Hepatocyte (in vitro differentiated cells): ENCODE data around the gene ROS1. TPM values are rescaled to one million over a fixed set of nuclear protein-coding genes. Genes with fewer than 3 reads are reported as not detected.
A peak's percentile ranks its signal among the peaks of the same experiment; 100 is the strongest.

Experiments used
- DNase-seq: peaks from one replicate; pipeline ENCODE4 v3.0.0-alpha.2; 2016; ENCODE audit warnings: low spot score
- H2AFZ ChIP-seq: fragments of 200-600 bp; sonication (generic); 2 replicates; pipeline ENCODE4 v1.6.0; 2016; ENCODE audit warnings: antibody characterized with exemption, mild to moderate bottlenecking
- H3K27ac ChIP-seq: fragments of 200-600 bp; sonication (generic); 2 replicates; pipeline ENCODE4 v1.5.1; 2016; ENCODE audit warnings: mild to moderate bottlenecking
- H3K27me3 ChIP-seq: fragments of 200-600 bp; sonication (generic); 2 replicates; pipeline ENCODE4 v1.6.1; 2016
- H3K36me3 ChIP-seq: fragments of 200-600 bp; sonication (generic); replicated peaks from 2 replicates; pipeline ENCODE4 v1.5.1; 2016; ENCODE audit warnings: low read depth; ENCODE audit not compliant: insufficient read depth
- H3K4me1 ChIP-seq: fragments of 200-600 bp; sonication (generic); 2 replicates; pipeline ENCODE4 v1.5.1; 2016; ENCODE audit warnings: mild to moderate bottlenecking, moderate library complexity; ENCODE audit not compliant: insufficient read depth
- H3K4me2 ChIP-seq: fragments of 200-600 bp; sonication (generic); 2 replicates; pipeline ENCODE4 v1.6.0; 2016
- H3K4me3 ChIP-seq: fragments of 200-600 bp; sonication (generic); 2 replicates; pipeline ENCODE4 v1.5.1; 2016; ENCODE audit warnings: mild to moderate bottlenecking
- H3K79me2 ChIP-seq: fragments of 200-600 bp; sonication (generic); 2 replicates; pipeline ENCODE4 v1.6.0; 2017; ENCODE audit warnings: mild to moderate bottlenecking
- H3K9me2 ChIP-seq: fragments of 200-600 bp; sonication (generic); replicated peaks from 2 replicates; pipeline ENCODE4 v1.6.0; 2017; ENCODE audit warnings: mild to moderate bottlenecking; ENCODE audit not compliant: insufficient read depth
- H3K9me3 ChIP-seq: fragments of 200-600 bp; sonication (generic); 2 replicates; pipeline ENCODE4 v1.5.1; 2016; ENCODE audit warnings: low read depth, mild to moderate bottlenecking
- H4K20me1 ChIP-seq: fragments of 200-600 bp; sonication (generic); 2 replicates; pipeline ENCODE4 v1.6.0; 2016; ENCODE audit warnings: mild to moderate bottlenecking; ENCODE audit not compliant: insufficient read depth, poor library complexity, severe bottlenecking
- CTCF ChIP-seq: fragments of 200-600 bp; sonication (generic); IDR thresholded peaks from 2 replicates; pipeline ENCODE4 v1.5.1; 2016; ENCODE audit warnings: antibody characterized with exemption, mild to moderate bottlenecking; ENCODE audit not compliant: poor library complexity
- EZH2 ChIP-seq: fragments of 200-600 bp; sonication (generic); IDR thresholded peaks from 2 replicates; pipeline ENCODE4 v1.6.1; 2016; ENCODE audit warnings: antibody characterized with exemption, mild to moderate bottlenecking, borderline replicate concordance
- EZH2phosphoT487 ChIP-seq: fragments of 200-600 bp; sonication (generic); IDR thresholded peaks from one replicate; pipeline ENCODE4 v1.6.1; 2018; ENCODE audit warnings: antibody characterized with exemption, mild to moderate bottlenecking, low read depth, moderate library complexity; ENCODE audit not compliant: unreplicated experiment, severe bottlenecking
- WGBS: methylation state at CpG from one replicate; pipeline ENCODE4 v1.1.6; 2016; ENCODE audit warnings: low lambda C conversion rate; ENCODE audit errors: missing lambda C conversion rate; 5-methylcytosine and 5-hydroxymethylcytosine counted together
- polyA plus RNA-seq: library from polyadenylated mRNA; unstranded; fragments of >200 nt; fragmentation: Nextera tagmentation; extraction: Ambion mirVana; gene quantifications from 2 replicates; pipeline ENCODE4 v1.2.1, GENCODE V29; 2016
- total RNA-seq: library from RNA; depleted of rRNA; stranded (reverse); fragments of >200 nt; gene quantifications from 2 replicates; pipeline ENCODE4 v1.2.3, GENCODE V29; 2014

ROS1 gene
- total and polyA plus RNA-seq, 2 experiments from 2014 or later, result 0.33 to 2.7 TPM

- no peak for DNase-seq
- no peak overlapping the region for H3K4me3 ChIP-seq
- H3K36me3 ChIP-seq, result no peaks in the 10 kb centered on the region
- no peak overlapping the region for H3K4me2 ChIP-seq
- no peak overlapping the region for H2AFZ ChIP-seq
- TF ChIP-seq EZH2phosphoT487 (no peak), CTCF (no peak), EZH2 (no peak)
- WGBS, result 82% methylated on average over 3 of the region's 3 CpGs
- H3K4me1 ChIP-seq, result peaks cover 5% of the 10 kb centered on the region
- no peaks in the 10 kb centered on the region for H3K27me3 ChIP-seq
- H3K9me2 ChIP-seq, result no peaks in the 10 kb centered on the region
- H3K27ac ChIP-seq, result no peak overlapping the region
- no peaks in the 10 kb centered on the region for H3K79me2 ChIP-seq
- H3K9me3 ChIP-seq, result no peaks in the 10 kb centered on the region
- no peaks in the 10 kb centered on the region for H4K20me1 ChIP-seq
Observed at GRCh38 chr6:117307655-117308054, 118.1 kb downstream of the ROS1 start.

GRCh38 chr6:117306227-117306790 lies 119.4 kb downstream of the ROS1 start:
- no peaks in the 10 kb centered on the region for H3K36me3 ChIP-seq
- peaks cover 5% of the 10 kb centered on the region for H3K4me1 ChIP-seq
- no peak overlapping the region for H3K27ac ChIP-seq
- no peak for TF ChIP-seq CTCF
- TF ChIP-seq EZH2phosphoT487, result no peak
- TF ChIP-seq EZH2, result no peak
- no peaks in the 10 kb centered on the region for H3K27me3 ChIP-seq
- H3K9me2 ChIP-seq, result no peaks in the 10 kb centered on the region
- H2AFZ ChIP-seq, result no peak overlapping the region
- H4K20me1 ChIP-seq, result no peaks in the 10 kb centered on the region
- H3K4me2 ChIP-seq, result no peak overlapping the region
- H3K4me3 ChIP-seq, result no peak overlapping the region
- no peaks in the 10 kb centered on the region for H3K79me2 ChIP-seq
- 51% methylated on average over 3 of the region's 3 CpGs for WGBS
- peak; percentile 32 for DNase-seq
- no peaks in the 10 kb centered on the region for H3K9me3 ChIP-seq

- Histone ChIP-seq H3K4me1 (peaks cover 5% of the 10 kb centered on the region), H3K4me3 (no peak overlapping the region), H3K9me2 (no peaks in the 10 kb centered on the region), H3K4me2 (no peak overlapping the region), H3K27me3 (no peaks in the 10 kb centered on the region), H4K20me1 (no peaks in the 10 kb centered on the region), H3K36me3 (no peaks in the 10 kb centered on the region), H3K27ac (no peak overlapping the region), H2AFZ (no peak overlapping the region), H3K9me3 (no peaks in the 10 kb centered on the region), H3K79me2 (no peaks in the 10 kb centered on the region)
- TF ChIP-seq CTCF (no peak), EZH2phosphoT487 (no peak), EZH2 (no peak)
- 91% methylated on average over 2 of the region's 2 CpGs for WGBS
- DNase-seq, result no peak
Observed at GRCh38 chr6:117304446-117304845, 121.3 kb downstream of the ROS1 start.
